GM11168 (cell line): ENCODE results near the gene ERICH6B.

Experiments
- in situ Hi-C: fragments of 300-500 bp; cut with MboI; formaldehyde crosslinking; loops from one replicate; pipeline ENCODE4 v1.12.0; 2022; ENCODE audit warnings: low sequenced_read_pairs; ENCODE audit not compliant: unreplicated experiment

Gene ERICH6B

GRCh38 chr13:45510672-45511071, 104.9 kb downstream of the ERICH6B start:
- in situ Hi-C loops = loop anchor here (10.0 kb wide), 1 partner anchor 214 kb away; no protein-coding TSS in a partner anchor

- in situ Hi-C loops = no loop called here
Observed at GRCh38 chr13:45508776-45509175, 106.8 kb downstream of the ERICH6B start.

- in situ Hi-C loops = no loop called here
Observed at GRCh38 chr13:45506811-45507210, 108.7 kb downstream of the ERICH6B start.

GRCh38 chr13:45503658-45504057, 111.9 kb downstream of the ERICH6B start:
- in situ Hi-C loops = no loop called here

- in situ Hi-C loops = no loop called here
Observed at GRCh38 chr13:45501175-45501526, 114.4 kb downstream of the ERICH6B start.

GRCh38 chr13:45500492-45501174, 114.9 kb downstream of the ERICH6B start:
- in situ Hi-C loops = no loop called here

- in situ Hi-C loops = loop anchor here (25.0 kb wide), 1 partner anchor 135 kb away; no protein-coding TSS in a partner anchor
Observed at GRCh38 chr13:45496942-45497341, 118.6 kb downstream of the ERICH6B start.

GRCh38 chr13:45492538-45492937, 123.0 kb downstream of the ERICH6B start:
- in situ Hi-C loops = loop anchor here (25.0 kb wide), 1 partner anchor 130 kb away; no protein-coding TSS in a partner anchor
